Activated T-helper 1 cell treated with Interleukin-2 at 50 U/mL for 16 hours (primary cell): Measurements from ENCODE around the gene OTOA.
"Not testable (repeated sequence)": the region's sequence is repeated elsewhere in the genome, so short reads cannot be mapped to it uniquely, and the experiment has no call there.

Source experiments
- DNase-seq: peaks from one replicate; pipeline ENCODE4 v3.0.0-alpha.2; 2020; ENCODE audit warnings: low read depth

OTOA gene

GRCh38 chr16:21722771-21723455 is 59.1 kb downstream of the OTOA start:
- no peak for DNase-seq

DNA sequence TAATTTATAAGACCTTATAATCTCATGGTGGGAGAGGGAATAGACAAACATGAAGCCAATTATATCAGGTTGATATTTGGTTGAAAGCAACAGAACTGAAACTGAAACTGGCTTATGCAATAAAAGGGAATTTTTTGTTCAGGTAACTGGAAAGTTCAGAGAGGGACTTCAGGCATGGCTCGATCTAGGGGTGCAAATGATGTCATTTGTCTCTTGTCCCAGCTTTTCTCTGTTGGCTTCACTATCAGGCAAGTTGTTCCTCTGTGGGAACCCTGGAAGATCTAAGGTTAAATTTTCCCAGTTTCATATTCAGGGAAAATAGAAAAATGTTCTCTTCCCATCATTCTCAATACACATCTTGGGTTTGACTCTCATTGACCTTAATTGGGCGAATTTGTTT is 59.8 kb downstream of the OTOA start:
- DNase-seq: no peak

DNA sequence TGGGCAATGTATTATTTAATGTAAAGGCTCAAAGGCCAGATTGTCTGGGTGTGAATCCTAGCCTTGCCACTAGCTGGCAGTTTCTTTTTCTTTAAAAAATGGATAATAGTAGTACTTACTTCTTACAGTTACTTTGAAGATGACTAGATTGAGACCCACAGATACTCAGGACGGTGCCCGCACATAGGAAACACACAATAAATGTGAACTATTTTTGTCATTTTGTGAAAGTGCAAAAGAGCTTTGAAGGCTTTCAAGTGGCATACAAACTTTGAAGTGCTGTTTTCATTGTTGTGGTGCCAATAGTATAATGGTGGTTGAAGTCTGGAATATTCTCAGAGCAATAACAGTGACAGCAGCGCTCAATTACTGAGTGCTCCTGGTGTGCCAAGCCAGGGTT is 63.6 kb downstream of the OTOA start:
- DNase-seq: no peak

- not testable (repeated sequence) for DNase-seq
Observed at GRCh38 chr16:21731233-21731632, 67.5 kb downstream of the OTOA start.

GRCh38 chr16:21740637-21741036 is 76.9 kb downstream of the OTOA start:
- DNase-seq: not testable (repeated sequence)

GRCh38 chr16:21756192-21757079 is 92.7 kb downstream of the OTOA start:
- not testable (repeated sequence) for DNase-seq

GRCh38 chr16:21757080-21757671 is 93.4 kb downstream of the OTOA start:
- not testable (repeated sequence) for DNase-seq

DNA sequence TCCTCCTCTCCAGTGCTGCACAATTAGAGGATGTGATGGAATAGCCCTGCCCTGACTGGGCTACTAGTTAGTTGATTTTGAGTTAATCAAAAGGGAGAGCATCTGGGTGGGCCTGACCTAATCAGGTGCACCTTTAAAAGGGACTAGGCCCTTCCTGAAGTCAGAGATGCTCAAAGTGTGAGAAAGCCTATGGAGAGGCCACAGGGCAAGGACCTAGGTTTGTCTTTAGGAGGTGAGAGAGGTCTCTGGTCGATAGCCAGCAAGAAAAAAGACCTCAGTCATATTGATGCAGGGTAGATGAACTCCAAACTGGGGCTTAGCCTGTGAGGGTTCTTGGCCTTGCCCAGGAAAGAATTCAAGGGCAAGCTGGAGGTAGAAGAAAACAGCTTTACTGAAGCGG is 104.5 kb downstream of the OTOA start:
- not testable (repeated sequence) for DNase-seq

DNA sequence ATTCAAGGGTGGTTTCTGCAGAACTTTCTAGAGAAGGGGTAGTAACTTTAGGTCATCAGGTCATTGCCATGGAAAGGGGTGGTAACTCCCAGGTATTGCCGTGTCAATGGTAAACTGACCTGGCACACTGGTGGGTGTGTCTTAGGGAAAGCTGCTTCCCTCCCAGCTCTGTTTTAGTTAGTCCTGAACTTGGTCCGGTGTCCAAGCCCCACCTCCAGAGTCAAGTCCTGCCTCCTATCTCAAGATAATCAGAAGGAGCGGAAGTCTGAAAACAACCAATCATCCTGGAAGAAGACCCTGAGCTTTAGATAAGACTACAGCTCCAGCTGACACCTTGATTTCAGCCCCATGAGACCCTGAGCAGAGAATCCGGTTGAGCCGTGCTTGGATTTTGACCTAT is 105.0 kb downstream of the OTOA start:
- not testable (repeated sequence) for DNase-seq

GRCh38 chr16:21769284-21769683 is 105.5 kb downstream of the OTOA start:
- DNase-seq: not testable (repeated sequence)

DNA sequence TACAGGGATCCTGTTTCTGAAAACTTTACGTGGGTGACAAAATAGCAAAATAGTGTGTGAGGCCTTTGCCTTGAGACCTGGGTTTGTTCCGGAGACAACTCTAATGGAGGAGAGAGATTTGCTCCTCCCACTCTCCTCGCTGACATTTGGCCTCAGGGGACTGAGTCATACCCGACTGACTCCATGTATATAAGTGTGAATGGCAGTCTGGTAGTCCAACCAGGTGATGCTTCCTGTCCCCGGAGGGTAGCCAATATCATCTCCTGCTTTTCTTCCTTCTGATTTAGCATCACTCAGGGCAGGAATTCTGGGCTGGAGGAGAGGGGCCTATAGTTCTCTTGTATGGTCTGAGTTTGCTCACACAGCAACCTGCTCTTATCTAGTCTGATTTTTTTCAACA is 106.8 kb downstream of the OTOA start:
- not testable (repeated sequence) for DNase-seq

GRCh38 chr16:21772547-21773206 is 108.9 kb downstream of the OTOA start:
- DNase-seq: not testable (repeated sequence)

GRCh38 chr16:21773207-21773553 is 109.4 kb downstream of the OTOA start:
- DNase-seq: not testable (repeated sequence)

DNA sequence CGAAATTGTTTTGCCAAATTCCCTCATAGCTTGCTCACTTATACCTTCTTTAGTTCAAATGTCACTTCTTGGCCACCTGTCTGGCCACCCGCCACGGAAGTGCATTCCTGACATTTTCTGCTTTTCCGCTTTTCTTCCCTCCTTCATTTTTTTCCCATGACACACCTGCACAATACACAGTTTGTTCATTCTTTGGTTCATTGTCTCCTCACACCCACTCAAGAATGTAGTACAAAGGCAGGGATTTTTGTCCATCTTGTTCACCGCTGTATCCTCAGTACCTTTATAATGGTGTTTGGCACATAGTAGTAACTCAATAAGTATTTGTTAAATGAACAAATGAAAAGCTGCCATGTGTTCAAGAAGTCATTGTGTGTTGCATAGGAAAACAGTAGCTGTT is 116.8 kb downstream of the OTOA start:
- DNase-seq: not testable (repeated sequence)

- not testable (repeated sequence) for DNase-seq
Observed at GRCh38 chr16:21790506-21790905, 126.7 kb downstream of the OTOA start.

GRCh38 chr16:21793310-21793709 is 129.5 kb downstream of the OTOA start:
- DNase-seq: not testable (repeated sequence)

DNA sequence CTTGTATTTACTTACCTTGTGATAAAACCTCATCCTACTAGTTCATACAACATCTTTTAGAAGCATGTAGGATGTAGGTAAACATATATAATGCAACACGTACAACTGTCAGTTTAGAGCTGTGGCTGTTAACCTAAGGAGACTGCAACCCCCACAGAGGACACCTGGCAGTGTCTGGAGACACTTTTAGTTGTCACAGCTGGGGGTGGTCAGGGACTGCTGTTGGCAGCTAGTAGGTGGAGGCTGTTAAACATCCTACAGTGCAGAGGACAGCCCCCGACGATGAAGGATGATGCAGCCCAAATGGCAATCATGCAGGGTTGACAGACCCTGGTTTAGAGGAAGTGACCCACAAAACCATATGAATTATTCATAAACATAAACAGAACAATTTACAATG is 134.8 kb downstream of the OTOA start:
- not testable (repeated sequence) for DNase-seq

- DNase-seq: not testable (repeated sequence)
Observed at GRCh38 chr16:21801538-21802374, 138.0 kb downstream of the OTOA start.

DNA sequence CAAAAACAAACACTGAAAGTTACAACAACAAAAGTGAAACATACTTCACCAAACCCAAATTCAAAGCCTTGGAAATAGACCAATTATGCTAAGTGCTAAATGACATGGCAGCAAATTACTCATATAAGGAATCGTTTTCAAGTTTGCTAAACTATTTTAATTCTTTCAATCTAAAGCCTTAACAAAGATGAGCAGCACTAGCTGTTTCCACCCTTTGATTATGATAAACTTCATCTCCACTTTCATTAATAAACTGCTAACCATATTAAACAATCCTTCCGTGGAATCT is 138.6 kb downstream of the OTOA start:
- not testable (repeated sequence) for DNase-seq
